Measurements from ENCODE around the gene ZNF699. TPM values are rescaled to one million over a fixed set of nuclear protein-coding genes. Genes with fewer than 3 reads are reported as not detected.

ZNF699 gene
- total RNA-seq, 1 donor from 2014 or later: 3.0 TPM

DNA sequence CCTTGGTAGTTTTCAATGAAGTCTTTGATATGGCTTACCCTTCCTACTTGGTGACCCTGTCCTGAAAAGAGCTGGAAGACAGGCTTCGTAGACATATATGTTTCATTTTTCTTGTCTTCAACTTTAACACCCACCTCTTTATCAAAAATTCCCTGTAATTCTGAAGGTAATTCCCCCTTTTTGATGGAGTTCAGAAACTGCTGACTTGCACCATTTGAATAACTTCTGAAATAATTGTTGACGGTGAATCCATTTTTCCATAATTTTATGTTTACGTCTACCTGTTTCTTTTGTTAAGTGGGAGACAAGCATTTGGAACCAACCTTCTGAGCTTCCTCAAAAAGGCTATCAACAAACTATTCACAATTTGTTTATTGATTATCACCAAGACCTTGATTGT lies 38.6 kb upstream of the ZNF699 start:
- no peaks in the 10 kb centered on the region for H3K27me3 Mint-ChIP-seq (ENCODE audit: low read depth, unreplicated experiment)
- FAIRE-seq (no peak), DNase-seq (ENCODE audit: low read depth) (no peak)
- no peaks in the 10 kb centered on the region for H3K27me3 ChIP-seq (ENCODE audit: insufficient read depth, low read length)
- no peak overlapping the region for H3K27ac ChIP-seq (ENCODE audit: low read depth, low read length)
- H3K27ac Mint-ChIP-seq (ENCODE audit: unreplicated experiment): no peak overlapping the region
- no peaks in the 10 kb centered on the region for H3K36me3 ChIP-seq (ENCODE audit: insufficient read depth, low read length)
- H3K4me3 ChIP-seq (ENCODE audit: insufficient read depth, low read depth, low read length): no peak overlapping the region
- H4K20me1 ChIP-seq (ENCODE audit: insufficient read depth, low read length): no peaks in the 10 kb centered on the region
- no peaks in the 10 kb centered on the region for H3K4me1 Mint-ChIP-seq (ENCODE audit: low read depth, unreplicated experiment)
- peaks cover 18% of the 10 kb centered on the region for H3K9me3 ChIP-seq (ENCODE audit: insufficient read depth, low read depth, low read length)
- no peak for TF ChIP-seq EZH2 (IDR thresholded peaks at IDR 0.05; ENCODE audit: insufficient read depth, low read length)
- TF ChIP-seq CTCF (IDR thresholded peaks at IDR 0.05; ENCODE audit: insufficient read depth, low read depth, low read length): no peak
- no peak overlapping the region for H3K9ac ChIP-seq (ENCODE audit: low read length)
- H3K4me1 ChIP-seq (ENCODE audit: insufficient read depth, low read length): no peaks in the 10 kb centered on the region
- H3K4me3 Mint-ChIP-seq (ENCODE audit: unreplicated experiment): no peak overlapping the region
- peaks cover 34% of the 10 kb centered on the region for H3K9me3 Mint-ChIP-seq (ENCODE audit: unreplicated experiment)
- peaks cover 14% of the 10 kb centered on the region for H3K36me3 Mint-ChIP-seq (ENCODE audit: low read depth, unreplicated experiment)
- no peaks in the 10 kb centered on the region for H3K79me2 ChIP-seq (ENCODE audit: insufficient read depth, low read length)
- no peak overlapping the region for H3K4me2 ChIP-seq (ENCODE audit: low read length)
- H2AFZ ChIP-seq (ENCODE audit: low read depth, low read length): no peak overlapping the region

DNA sequence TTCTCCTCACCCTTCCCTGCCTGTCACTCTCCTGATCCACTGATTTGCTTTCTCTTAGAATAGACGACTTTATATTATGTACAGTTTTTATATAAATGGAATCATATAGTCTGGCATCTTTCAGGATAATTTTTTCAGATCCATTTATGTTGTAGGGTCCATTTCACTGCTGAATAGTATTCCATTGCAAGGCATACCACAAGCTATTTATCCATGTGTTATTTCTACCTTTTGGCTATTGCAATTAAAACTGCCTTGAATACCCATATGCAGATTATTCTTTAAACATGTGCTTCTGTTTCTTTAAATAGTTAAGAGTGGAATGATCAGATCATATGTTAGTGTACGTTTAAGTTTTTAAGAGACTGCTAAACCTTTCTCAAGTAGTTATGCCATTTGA lies 35.4 kb upstream of the ZNF699 start:
- Histone ChIP-seq H3K27me3 (ENCODE audit: insufficient read depth, low read length) (no peaks in the 10 kb centered on the region), H3K27ac (ENCODE audit: low read depth, low read length) (no peak overlapping the region), H3K4me2 (ENCODE audit: low read length) (no peak overlapping the region), H4K20me1 (ENCODE audit: insufficient read depth, low read length) (no peaks in the 10 kb centered on the region), H2AFZ (ENCODE audit: low read depth, low read length) (no peak overlapping the region), H3K79me2 (ENCODE audit: insufficient read depth, low read length) (no peaks in the 10 kb centered on the region), H3K4me3 (ENCODE audit: insufficient read depth, low read depth, low read length) (no peak overlapping the region), H3K9me3 (ENCODE audit: insufficient read depth, low read depth, low read length) (peaks cover 43% of the 10 kb centered on the region), H3K4me1 (ENCODE audit: insufficient read depth, low read length) (no peaks in the 10 kb centered on the region), H3K9ac (ENCODE audit: low read length) (no peak overlapping the region), H3K36me3 (ENCODE audit: insufficient read depth, low read length) (peaks cover 3% of the 10 kb centered on the region)
- H3K9me3 Mint-ChIP-seq (ENCODE audit: unreplicated experiment): peaks cover 56% of the 10 kb centered on the region
- H3K4me1 Mint-ChIP-seq (ENCODE audit: low read depth, unreplicated experiment): no peaks in the 10 kb centered on the region
- no peaks in the 10 kb centered on the region for H3K27me3 Mint-ChIP-seq (ENCODE audit: low read depth, unreplicated experiment)
- peaks cover 34% of the 10 kb centered on the region for H3K36me3 Mint-ChIP-seq (ENCODE audit: low read depth, unreplicated experiment)
- TF ChIP-seq EZH2 (IDR thresholded peaks at IDR 0.05; ENCODE audit: insufficient read depth, low read length): no peak
- no peak for TF ChIP-seq CTCF (IDR thresholded peaks at IDR 0.05; ENCODE audit: insufficient read depth, low read depth, low read length)
- no peak overlapping the region for H3K27ac Mint-ChIP-seq (ENCODE audit: unreplicated experiment)
- H3K4me3 Mint-ChIP-seq (ENCODE audit: unreplicated experiment): no peak overlapping the region
- FAIRE-seq: no peak
- DNase-seq (ENCODE audit: low read depth): no peak

GRCh38 chr19:9342610-9343304 lies 33.1 kb upstream of the ZNF699 start:
- no peak for TF ChIP-seq CTCF (IDR thresholded peaks at IDR 0.05; ENCODE audit: insufficient read depth, low read depth, low read length)
- no peak for TF ChIP-seq EZH2 (IDR thresholded peaks at IDR 0.05; ENCODE audit: insufficient read depth, low read length)
- Mint-ChIP-seq H3K27me3 (ENCODE audit: low read depth, unreplicated experiment) (no peaks in the 10 kb centered on the region), H3K4me1 (ENCODE audit: low read depth, unreplicated experiment) (no peaks in the 10 kb centered on the region), H3K27ac (ENCODE audit: unreplicated experiment) (no peak overlapping the region), H3K9me3 (ENCODE audit: unreplicated experiment) (peaks cover 59% of the 10 kb centered on the region), H3K4me3 (ENCODE audit: unreplicated experiment) (no peak overlapping the region), H3K36me3 (ENCODE audit: low read depth, unreplicated experiment) (peaks cover 37% of the 10 kb centered on the region)
- no peaks in the 10 kb centered on the region for H3K27me3 ChIP-seq (ENCODE audit: insufficient read depth, low read length)
- no peak overlapping the region for H3K4me2 ChIP-seq (ENCODE audit: low read length)
- H3K9me3 ChIP-seq (ENCODE audit: insufficient read depth, low read depth, low read length): peaks cover 47% of the 10 kb centered on the region
- H3K79me2 ChIP-seq (ENCODE audit: insufficient read depth, low read length): no peaks in the 10 kb centered on the region
- H4K20me1 ChIP-seq (ENCODE audit: insufficient read depth, low read length): no peaks in the 10 kb centered on the region
- FAIRE-seq: no peak
- no peak for DNase-seq (ENCODE audit: low read depth)
- H3K27ac ChIP-seq (ENCODE audit: low read depth, low read length): no peak overlapping the region
- H3K4me1 ChIP-seq (ENCODE audit: insufficient read depth, low read length): no peaks in the 10 kb centered on the region
- H3K36me3 ChIP-seq (ENCODE audit: insufficient read depth, low read length): peaks cover 3% of the 10 kb centered on the region
- peak overlapping the region; percentile 17 for H3K4me3 ChIP-seq (ENCODE audit: insufficient read depth, low read depth, low read length)
- no peak overlapping the region for H3K9ac ChIP-seq (ENCODE audit: low read length)
- no peak overlapping the region for H2AFZ ChIP-seq (ENCODE audit: low read depth, low read length)

Data from astrocyte (in vitro differentiated cells and primary cell).